ENCODE data around the gene VTI1A. TPM values are rescaled to one million over a fixed set of nuclear protein-coding genes. Genes with fewer than 3 reads are reported as not detected.

VTI1A gene
- polyA plus RNA-seq, 1 experiment = 20.4 TPM

DNA sequence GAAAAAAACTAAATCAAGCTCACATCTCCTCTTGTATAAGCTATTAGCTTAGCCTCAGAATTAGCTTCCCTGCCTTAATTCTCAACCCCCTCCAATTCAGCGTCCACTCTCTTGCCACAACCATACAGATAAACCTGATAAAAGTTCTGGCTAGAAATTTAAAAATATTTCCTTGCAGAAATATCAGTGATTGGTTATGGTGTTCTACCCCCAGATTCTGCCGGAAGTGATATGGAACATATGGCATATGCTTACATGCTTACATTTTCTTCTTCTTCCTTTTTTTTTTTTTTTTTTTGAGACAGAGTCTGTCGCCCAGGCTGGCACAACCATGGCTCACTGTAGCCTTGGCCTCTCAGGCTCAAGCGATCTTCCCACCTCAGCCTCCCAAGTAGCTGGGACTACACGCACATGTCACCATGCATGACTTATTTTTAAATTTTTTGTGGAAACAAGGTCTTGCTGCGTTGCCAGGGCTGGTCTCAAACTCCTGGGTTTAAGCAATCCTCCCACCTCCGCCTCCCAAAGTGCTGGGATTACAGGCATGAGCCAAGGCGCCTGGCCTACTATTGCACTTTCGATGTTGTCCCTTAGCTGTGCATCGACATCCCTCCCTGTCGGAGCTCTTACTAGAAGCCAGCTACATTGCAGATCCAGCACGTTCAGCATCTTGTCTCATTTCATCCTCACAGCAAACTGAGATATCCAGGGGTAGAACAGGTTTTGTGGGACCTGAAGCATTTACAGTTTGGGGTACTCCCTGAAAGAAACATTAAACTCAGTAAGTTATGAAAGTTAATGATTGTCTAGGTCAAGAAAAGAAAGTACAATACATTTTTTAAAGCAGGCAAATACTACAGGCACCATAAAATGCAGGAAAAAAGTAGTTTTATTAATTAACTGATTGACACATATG is 297.4 kb downstream of the VTI1A start:
- Histone ChIP-seq H3K9me3 (ENCODE audit: control insufficient read depth, insufficient read depth, low read length) (no peaks in the 10 kb centered on the region), H3K4me3 (ENCODE audit: low read depth, low read length) (no peak overlapping the region), H3K27ac (ENCODE audit: low read depth, low read length) (no peak overlapping the region), H3K27me3 (ENCODE audit: control insufficient read depth, insufficient read depth, low read length) (no peaks in the 10 kb centered on the region)
- POLR2A ChIA-PET = interaction anchor here (0.6 kb wide), 1 partner anchor 395 kb away, joined by 3 read pairs; no protein-coding TSS in a partner anchor
- no peak for DNase-seq (ENCODE audit: low read depth, low spot score)
- TF ChIP-seq, protein P1, sequence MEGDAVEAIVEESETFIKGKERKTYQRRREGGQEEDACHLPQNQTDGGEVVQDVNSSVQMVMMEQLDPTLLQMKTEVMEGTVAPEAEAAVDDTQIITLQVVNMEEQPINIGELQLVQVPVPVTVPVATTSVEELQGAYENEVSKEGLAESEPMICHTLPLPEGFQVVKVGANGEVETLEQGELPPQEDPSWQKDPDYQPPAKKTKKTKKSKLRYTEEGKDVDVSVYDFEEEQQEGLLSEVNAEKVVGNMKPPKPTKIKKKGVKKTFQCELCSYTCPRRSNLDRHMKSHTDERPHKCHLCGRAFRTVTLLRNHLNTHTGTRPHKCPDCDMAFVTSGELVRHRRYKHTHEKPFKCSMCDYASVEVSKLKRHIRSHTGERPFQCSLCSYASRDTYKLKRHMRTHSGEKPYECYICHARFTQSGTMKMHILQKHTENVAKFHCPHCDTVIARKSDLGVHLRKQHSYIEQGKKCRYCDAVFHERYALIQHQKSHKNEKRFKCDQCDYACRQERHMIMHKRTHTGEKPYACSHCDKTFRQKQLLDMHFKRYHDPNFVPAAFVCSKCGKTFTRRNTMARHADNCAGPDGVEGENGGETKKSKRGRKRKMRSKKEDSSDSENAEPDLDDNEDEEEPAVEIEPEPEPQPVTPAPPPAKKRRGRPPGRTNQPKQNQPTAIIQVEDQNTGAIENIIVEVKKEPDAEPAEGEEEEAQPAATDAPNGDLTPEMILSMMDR (IDR thresholded peaks at IDR 0.05; ENCODE audit: low read depth, low read length) = no peak
- CTCF ChIA-PET = interaction anchor here (1.1 to 1.3 kb wide), 2 partner anchors 8 to 23 kb away, joined by 3 read pairs; no protein-coding TSS in a partner anchor

DNA sequence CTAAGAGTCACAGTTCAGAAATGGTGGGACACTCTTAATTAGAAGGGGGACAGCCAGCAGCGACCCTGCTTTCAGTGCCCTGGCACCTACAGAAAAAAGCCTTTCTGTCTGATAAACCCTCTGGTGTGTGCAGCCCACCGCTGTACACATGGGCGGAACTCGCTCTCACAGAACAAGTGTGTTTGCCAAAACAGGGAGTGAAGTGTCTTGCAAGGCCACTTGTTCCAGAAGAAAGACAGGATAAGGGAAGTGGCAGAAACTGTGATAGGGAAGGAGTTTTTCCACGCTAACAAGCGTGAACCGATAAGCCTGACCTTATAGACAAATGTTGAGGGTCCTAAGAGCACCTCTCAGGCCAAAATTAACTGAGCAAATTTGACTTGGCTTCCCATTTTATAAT is 299.3 kb downstream of the VTI1A start:
- no peaks in the 10 kb centered on the region for H3K9me3 ChIP-seq (ENCODE audit: control insufficient read depth, insufficient read depth, low read length)
- ChIA-PET CTCF (no interaction called here), POLR2A (no interaction called here)
- DNase-seq (ENCODE audit: low read depth, low spot score) = no peak
- H3K4me3 ChIP-seq (ENCODE audit: low read depth, low read length) = no peak overlapping the region
- TF ChIP-seq, protein P1 (IDR thresholded peaks at IDR 0.05; ENCODE audit: low read depth, low read length) = no peak
- H3K27me3 ChIP-seq (ENCODE audit: control insufficient read depth, insufficient read depth, low read length) = no peaks in the 10 kb centered on the region
- no peak overlapping the region for H3K27ac ChIP-seq (ENCODE audit: low read depth, low read length)

DNA sequence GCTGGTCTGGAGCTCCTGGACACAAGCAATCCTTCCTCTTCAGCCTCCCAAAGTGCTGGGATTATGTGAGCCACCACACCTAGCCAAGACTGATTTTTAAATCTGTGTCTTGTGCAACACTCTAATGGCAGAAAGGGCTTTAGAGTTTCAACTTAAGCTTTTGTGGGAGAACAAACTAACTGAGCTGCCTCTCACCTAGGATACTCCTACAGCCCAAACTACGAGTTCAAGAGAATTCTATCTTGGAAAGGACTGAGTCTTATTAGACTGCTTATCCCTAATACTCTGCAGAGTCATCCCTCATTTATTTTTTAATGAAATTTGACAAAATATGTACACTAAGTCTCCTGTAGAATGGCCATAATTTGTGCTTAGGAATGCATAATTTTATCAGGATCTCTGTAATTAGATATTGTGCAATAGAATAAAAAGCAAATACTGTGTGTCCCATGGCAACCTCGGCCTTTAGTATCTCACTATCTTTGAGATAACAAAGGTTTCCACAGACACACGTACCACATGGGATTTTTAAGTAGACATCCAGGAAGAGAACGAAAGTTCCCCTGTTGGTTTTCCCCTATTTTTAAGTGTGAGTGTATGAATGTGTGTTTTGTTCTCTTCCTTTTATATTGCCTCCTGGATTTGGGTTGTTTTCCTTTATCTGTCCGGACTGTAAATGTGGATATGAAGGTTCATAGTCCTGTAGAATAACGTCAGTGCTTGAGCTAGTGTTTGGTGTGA is 303.6 kb downstream of the VTI1A start:
- H3K9me3 ChIP-seq (ENCODE audit: control insufficient read depth, insufficient read depth, low read length) = no peaks in the 10 kb centered on the region
- no peak overlapping the region for H3K27ac ChIP-seq (ENCODE audit: low read depth, low read length)
- POLR2A ChIA-PET = no interaction called here
- no peak for DNase-seq (ENCODE audit: low read depth, low spot score)
- CTCF ChIA-PET = interaction anchor here (0.9 kb wide), 1 partner anchor 29 kb away, joined by 3 read pairs; no protein-coding TSS in a partner anchor
- TF ChIP-seq, protein P1 (IDR thresholded peaks at IDR 0.05; ENCODE audit: low read depth, low read length) = no peak
- no peak overlapping the region for H3K4me3 ChIP-seq (ENCODE audit: low read depth, low read length)
- no peaks in the 10 kb centered on the region for H3K27me3 ChIP-seq (ENCODE audit: control insufficient read depth, insufficient read depth, low read length)

DNA sequence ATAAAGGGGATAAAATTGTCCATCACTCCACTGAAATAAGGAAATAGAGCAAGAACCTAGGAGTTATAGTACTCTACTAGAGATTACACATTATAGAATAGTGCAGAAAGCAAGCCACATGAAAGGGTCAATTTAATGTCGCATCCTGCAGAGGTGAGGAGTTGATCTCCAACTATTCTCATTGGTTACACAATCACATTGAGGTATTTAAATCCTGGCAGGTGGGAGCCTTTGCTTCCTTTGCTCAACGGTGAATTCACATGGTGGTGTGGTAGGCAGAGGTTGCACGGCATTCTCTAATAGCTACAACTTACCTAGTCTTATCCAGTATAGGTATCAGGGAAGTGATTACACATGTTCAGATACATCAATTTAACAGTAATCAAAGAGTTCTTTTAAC is 304.6 kb downstream of the VTI1A start:
- POLR2A ChIA-PET = interaction anchor here (0.9 kb wide), 1 partner anchor 197 kb away, joined by 8 read pairs; no protein-coding TSS in a partner anchor

More for the DNA sequence above, 304.6 kb downstream of the VTI1A start:
- no peak for DNase-seq (ENCODE audit: low read depth, low spot score)
- Histone ChIP-seq H3K9me3 (ENCODE audit: control insufficient read depth, insufficient read depth, low read length) (no peaks in the 10 kb centered on the region), H3K27ac (ENCODE audit: low read depth, low read length) (no peak overlapping the region), H3K4me3 (ENCODE audit: low read depth, low read length) (no peak overlapping the region), H3K27me3 (ENCODE audit: control insufficient read depth, insufficient read depth, low read length) (no peaks in the 10 kb centered on the region)
- CTCF ChIA-PET = interaction anchor here (0.6 to 2.0 kb wide), 3 partner anchors 9 to 634 kb away, joined by 3 to 10 read pairs (median 8); no protein-coding TSS in a partner anchor
- TF ChIP-seq, protein P1 (IDR thresholded peaks at IDR 0.05; ENCODE audit: low read depth, low read length) = no peak
